SK-N-SH (cell line): ENCODE results near the gene ERC1. TPM values are rescaled to one million over a fixed set of nuclear protein-coding genes. Genes with fewer than 3 reads are reported as not detected.

Source experiments
- CTCF ChIA-PET: fragments of 300-600, 350-600 bp; formaldehyde crosslinking; extraction: SDS; loops from one replicate; lab custom pipeline; 2021; lab: Yijun Ruan, JAX
- POLR2A ChIA-PET: fragments of 350-600 bp; sonication (Branson Sonifier 250); formaldehyde crosslinking; extraction: SDS; loops from one replicate; lab custom pipeline; 2020; ENCODE audit warnings: antibody characterized with exemption, inconsistent platforms; lab: Yijun Ruan, JAX
- DNase-seq: peaks from one replicate; pipeline ENCODE4 v3.0.0; 2012
- H2AFZ ChIP-seq: fragments of 200-600 bp; sonication (generic); 2 replicates; pipeline ENCODE4 v1.8.1; 2016; ENCODE audit warnings: antibody characterized with exemption, mild to moderate bottlenecking, low read depth
- H3F3A ChIP-seq: fragments of 200-600 bp; sonication (generic); replicated peaks from 2 replicates; pipeline ENCODE3; 2016; ENCODE audit warnings: antibody characterized with exemption, mild to moderate bottlenecking; ENCODE audit not compliant: insufficient read depth
- H3K27ac ChIP-seq, 2 experiments: fragments of 200-500 bp in 1 of 2; fragments of 200-600 bp in 1 of 2; sonication (Bioruptor generic) in 1 of 2; sonication (generic), shearing (Covaris generic) in 1 of 2; 2 replicates each; pipeline versions ENCODE4 v1.5.1 to v1.6.1; 2014 to 2016; ENCODE audit warnings: low read depth in 2 of 2, inconsistent platforms in 1 of 2, low read length in 1 of 2, mild to moderate bottlenecking in 1 of 2, mixed read lengths in 1 of 2
- H3K27me3 ChIP-seq: fragments of 200-600 bp; sonication (generic), shearing (Covaris generic); 2 replicates; pipeline ENCODE4 v1.6.1; 2016; ENCODE audit warnings: mixed run types; ENCODE audit not compliant: insufficient read depth
- H3K36me3 ChIP-seq, 2 experiments: fragments of 200-500 bp in 1 of 2; fragments of 200-600 bp in 1 of 2; sonication (Bioruptor generic) in 1 of 2; sonication (generic) in 1 of 2; replicated peaks in 1 of 2; 2 replicates each; pipeline versions ENCODE3 to v1.5.1; 2014 to 2016; ENCODE audit warnings: low read length in 1 of 2, mild to moderate bottlenecking in 1 of 2; ENCODE audit not compliant: insufficient read depth in 2 of 2, control insufficient read depth in 1 of 2
- H3K4me1 ChIP-seq, 2 experiments: fragments of 200-500 bp in 1 of 2; fragments of 200-600 bp in 1 of 2; sonication (Bioruptor generic) in 1 of 2; sonication (generic), shearing (Covaris generic) in 1 of 2; 2 replicates each; pipeline versions ENCODE4 v1.5.1 to v1.6.1; 2014 to 2016; ENCODE audit warnings: low read depth in 1 of 2, low read length in 1 of 2, mixed run types in 1 of 2; ENCODE audit not compliant: insufficient read depth in 2 of 2, control insufficient read depth in 1 of 2
- H3K4me2 ChIP-seq: fragments of 200-600 bp; sonication (generic), shearing (Covaris generic); 2 replicates; pipeline ENCODE4 v1.6.1; 2017; ENCODE audit warnings: mixed run types
- H3K4me3 ChIP-seq, 2 experiments: fragments of 200-500 bp in 1 of 2; fragments of 200-600 bp in 1 of 2; sonication (Bioruptor generic) in 1 of 2; sonication (generic), shearing (Covaris generic) in 1 of 2; 2 replicates each; pipeline versions ENCODE4 v1.5.1 to v1.8.1; 2014 to 2016; ENCODE audit warnings: low read depth in 2 of 2, inconsistent platforms in 1 of 2, low read length in 1 of 2, mild to moderate bottlenecking in 1 of 2, mixed read lengths in 1 of 2, moderate library complexity in 1 of 2
- H3K79me2 ChIP-seq: fragments of 200-600 bp; sonication (generic); 2 replicates; pipeline ENCODE4 v1.8.1; 2017; ENCODE audit warnings: mild to moderate bottlenecking; ENCODE audit not compliant: insufficient read depth
- H3K9ac ChIP-seq: fragments of 200-600 bp; sonication (generic); 2 replicates; pipeline ENCODE4 v1.6.1; 2017; ENCODE audit warnings: mixed run types
- H3K9me2 ChIP-seq: fragments of 200-600 bp; sonication (generic); 2 replicates; pipeline ENCODE4 v1.6.1; 2017; ENCODE audit warnings: mixed run types
- H3K9me3 ChIP-seq: fragments of 200-600 bp; sonication (generic); 2 replicates; pipeline ENCODE4 v1.6.1; 2017; ENCODE audit warnings: mixed run types, mild to moderate bottlenecking, moderate library complexity
- H4K20me1 ChIP-seq: fragments of 200-600 bp; sonication (generic); 2 replicates; pipeline ENCODE4 v1.6.1; 2017; ENCODE audit warnings: mild to moderate bottlenecking, mixed run types; ENCODE audit not compliant: insufficient read depth
- ELF1 ChIP-seq: IDR thresholded peaks from 2 replicates; pipeline ENCODE4 v1.4.0; 2012
- EZH2phosphoT487 ChIP-seq: fragments of 200-600 bp; sonication (generic); IDR thresholded peaks from 2 replicates; pipeline ENCODE4 v1.6.1; 2017; ENCODE audit warnings: low read depth, mixed run types, mild to moderate bottlenecking, antibody characterized with exemption, moderate library complexity, borderline replicate concordance
- FOSL2 ChIP-seq: IDR thresholded peaks from 2 replicates; pipeline ENCODE4 v1.4.0; 2012; ENCODE audit warnings: low read depth, mild to moderate bottlenecking, moderate library complexity, borderline replicate concordance
- IRF3 ChIP-seq: fragments of 150-350 bp; IDR thresholded peaks from 2 replicates; pipeline ENCODE4 v1.6.1; 2016; ENCODE audit warnings: mild to moderate bottlenecking, low read depth, low read length
- JUND ChIP-seq: IDR thresholded peaks from 2 replicates; pipeline ENCODE4 v1.4.0; 2012
- MEF2A ChIP-seq: IDR thresholded peaks from 2 replicates; pipeline ENCODE4 v1.4.0; 2012; ENCODE audit warnings: low read depth, borderline replicate concordance
- MXI1 ChIP-seq: IDR thresholded peaks from 2 replicates; pipeline ENCODE4 v1.6.1; 2012; ENCODE audit warnings: mild to moderate bottlenecking, low read depth, low read length, improper control_type of control experiment
- PBX3 ChIP-seq: IDR thresholded peaks from 2 replicates; pipeline ENCODE4; 2012
- RAD21 ChIP-seq: IDR thresholded peaks from 2 replicates; pipeline ENCODE4 v1.6.1; 2012; ENCODE audit warnings: mild to moderate bottlenecking, low read length
- RCOR1 ChIP-seq: fragments of 150-350 bp; IDR thresholded peaks from 2 replicates; pipeline ENCODE4 v1.6.1; 2017; ENCODE audit warnings: antibody characterized with exemption, low read length
- REST ChIP-seq: IDR thresholded peaks from 2 replicates; pipeline ENCODE4 v1.6.1; 2012; ENCODE audit warnings: mild to moderate bottlenecking, low read depth, low read length, moderate library complexity
- RFX5 ChIP-seq: IDR thresholded peaks from 2 replicates; pipeline ENCODE4 v1.6.1; 2012; ENCODE audit warnings: mild to moderate bottlenecking, improper control_type of control experiment, low read length
- RXRA ChIP-seq: IDR thresholded peaks from 2 replicates; pipeline ENCODE4 v1.4.0; 2012; ENCODE audit warnings: low read depth, mild to moderate bottlenecking, borderline replicate concordance
- SIN3A ChIP-seq: IDR thresholded peaks from 2 replicates; pipeline ENCODE4 v1.6.1; 2012; ENCODE audit warnings: low read depth, mild to moderate bottlenecking, low read length, moderate library complexity, borderline replicate concordance
- SMC3 ChIP-seq: IDR thresholded peaks from 2 replicates; pipeline ENCODE4 v1.6.1; 2012; ENCODE audit warnings: low read depth, low read length, improper control_type of control experiment
- TAF1 ChIP-seq: IDR thresholded peaks from 2 replicates; pipeline ENCODE4 v1.6.1; 2012; ENCODE audit warnings: low read depth, mild to moderate bottlenecking, low read length, moderate library complexity, borderline replicate concordance
- TCF12 ChIP-seq: IDR thresholded peaks from 2 replicates; pipeline ENCODE4 v1.4.0; 2012
- YY1 ChIP-seq: IDR thresholded peaks from 2 replicates; pipeline ENCODE4 v1.4.0; 2012; ENCODE audit warnings: low read depth, mild to moderate bottlenecking
- WGBS: methylation state at CpG from one replicate; pipeline ENCODE4 v1.1.6; 2017; ENCODE audit warnings: low lambda C conversion rate; 5-methylcytosine and 5-hydroxymethylcytosine counted together
- polyA plus RNA-seq, 3 experiments: library from polyadenylated mRNA; depleted of rRNA; stranded (reverse); fragments of >200 nt; gene quantifications; 2 replicates each; pipeline ENCODE4 v1.2.3, GENCODE V29; 2012
- TF ChIP-seq, protein P1 (sequence below): IDR thresholded peaks from 2 replicates; pipeline ENCODE4 v1.4.0; 2012; ENCODE audit warnings: low read depth, borderline replicate concordance

Gene ERC1
- polyA plus RNA-seq, 1 of the 3 experiments (the other 2 are of a cell fraction), result 7.5 TPM

- Histone ChIP-seq H3K9ac (no peak overlapping the region), H3K79me2 (no peaks in the 10 kb centered on the region), H3K27ac (no peak overlapping the region), H3K27me3 (no peaks in the 10 kb centered on the region), H3K4me2 (no peak overlapping the region), H4K20me1 (no peaks in the 10 kb centered on the region), H3K4me3 (no peak overlapping the region), H3K36me3 (peaks cover 23 to 35% of the 10 kb centered on the region in 2 experiments), H3K9me3 (no peaks in the 10 kb centered on the region), H3K9me2 (no peaks in the 10 kb centered on the region), H2AFZ (no peak overlapping the region), H3F3A (peaks cover 4% of the 10 kb centered on the region), H3K4me1 (peaks cover 0 to 3% of the 10 kb centered on the region in 2 experiments; a peak in 2 of 4 replicates)
- no peak for DNase-seq
- ChIA-PET POLR2A (no interaction called here), CTCF (interaction anchor here (1.2 kb wide), 1 partner anchor 9 kb away, joined by 3 read pairs; no protein-coding TSS in a partner anchor)
- TF ChIP-seq TAF1, result no peak
- TF ChIP-seq FOSL2, result no peak
- no peak for TF ChIP-seq ELF1
- no peak for TF ChIP-seq SIN3A
- no peak for TF ChIP-seq PBX3
- no peak for TF ChIP-seq TCF12
- TF ChIP-seq EZH2phosphoT487, result no peak
- no peak for TF ChIP-seq MXI1
- WGBS, result 93% methylated on average over 1 of the region's 1 CpG
Observed at GRCh38 chr12:1293901-1294300, 302.9 kb downstream of the ERC1 start.

DNA sequence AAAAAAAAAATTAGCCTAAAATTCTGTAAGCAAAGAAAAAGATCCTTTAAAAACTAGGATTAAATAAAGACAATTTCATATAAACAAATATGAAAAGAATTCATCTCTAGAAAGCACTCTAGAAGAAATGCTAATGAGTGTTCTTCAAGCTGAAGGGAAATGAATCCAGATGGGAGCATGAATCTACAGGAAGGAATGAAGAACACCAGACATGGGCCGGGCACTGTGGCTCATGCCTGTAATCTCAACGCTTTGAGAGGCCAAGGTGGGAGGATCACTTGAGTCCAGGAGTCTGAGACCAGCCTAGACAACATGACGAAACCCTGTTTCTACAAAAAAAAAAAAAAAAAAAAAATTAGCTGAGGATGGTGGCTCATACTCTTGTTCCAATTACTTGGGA is 306.2 kb downstream of the ERC1 start:
- no peak overlapping the region for H3K4me2 ChIP-seq
- no peaks in the 10 kb centered on the region for H3K79me2 ChIP-seq
- H3K9me2 ChIP-seq, result no peaks in the 10 kb centered on the region
- 87% methylated on average over 3 of the region's 3 CpGs for WGBS
- H3K4me3 ChIP-seq, result no peak overlapping the region
- H2AFZ ChIP-seq, result no peak overlapping the region
- no peak for DNase-seq
- H3K9ac ChIP-seq, result no peak overlapping the region
- H3K36me3 ChIP-seq, result peaks cover 3 to 51% of the 10 kb centered on the region in 2 experiments
- no peaks in the 10 kb centered on the region for H3K9me3 ChIP-seq
- no peaks in the 10 kb centered on the region for H3K27me3 ChIP-seq
- no peaks in the 10 kb centered on the region; a peak in 1 of 4 replicates for H3K4me1 ChIP-seq
- H4K20me1 ChIP-seq, result no peaks in the 10 kb centered on the region
- ChIA-PET CTCF (no interaction called here), POLR2A (no interaction called here)
- no peak overlapping the region for H3K27ac ChIP-seq
- peaks cover 9% of the 10 kb centered on the region for H3F3A ChIP-seq
- TF ChIP-seq RAD21, result no peak
- no peak for TF ChIP-seq MXI1
- no peak for TF ChIP-seq RXRA
- no peak for TF ChIP-seq YY1
- TF ChIP-seq TAF1, result no peak
- TF ChIP-seq, protein P1, sequence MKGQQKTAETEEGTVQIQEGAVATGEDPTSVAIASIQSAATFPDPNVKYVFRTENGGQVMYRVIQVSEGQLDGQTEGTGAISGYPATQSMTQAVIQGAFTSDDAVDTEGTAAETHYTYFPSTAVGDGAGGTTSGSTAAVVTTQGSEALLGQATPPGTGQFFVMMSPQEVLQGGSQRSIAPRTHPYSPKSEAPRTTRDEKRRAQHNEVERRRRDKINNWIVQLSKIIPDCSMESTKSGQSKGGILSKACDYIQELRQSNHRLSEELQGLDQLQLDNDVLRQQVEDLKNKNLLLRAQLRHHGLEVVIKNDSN, result no peak
- no peak for TF ChIP-seq ELF1
- TF ChIP-seq RCOR1, result no peak
- no peak for TF ChIP-seq IRF3
- TF ChIP-seq RFX5, result no peak
- no peak for TF ChIP-seq TCF12
- TF ChIP-seq MEF2A, result no peak
- no peak for TF ChIP-seq PBX3
- TF ChIP-seq SMC3, result no peak
- TF ChIP-seq REST, result no peak
- no peak for TF ChIP-seq JUND
